ENCODE data around the gene KRTAP20-1. TPM values are rescaled to one million over a fixed set of nuclear protein-coding genes. Genes with fewer than 3 reads are reported as not detected.

Gene KRTAP20-1
- total RNA-seq, 1 experiment from 2014 or later = not detected

GRCh38 chr21:30613836-30614235 lies 2.4 kb upstream of the KRTAP20-1 start, which contains the start of gene KRTAP6-1:
Gene KRTAP6-1, minus strand, starts transcription at chr21:30613930. Its CDS starts 26 bp downstream, at chr21:30613904.
- TF ChIP-seq YY1 (IDR thresholded peaks at IDR 0.05; ENCODE audit: extremely low read depth, insufficient replicate concordance, low read depth, low read length) (no peak), CTCF (IDR thresholded peaks at IDR 0.05 in 2 of 3, conservative IDR thresholded peaks at IDR 0.05 in 1 of 3; ENCODE audit: borderline replicate concordance in 1 of 3, insufficient read depth in 1 of 3, low read depth in 2 of 3, low read length in 2 of 3) (no peak), SP1 (IDR thresholded peaks at IDR 0.05; ENCODE audit: low read depth) (no peak), CBX3 (IDR thresholded peaks at IDR 0.05; ENCODE audit: low read depth) (no peak), ZFX (IDR thresholded peaks at IDR 0.05) (no peak)
- no peak for ATAC-seq
- POLR2A ChIA-PET = no interaction called here
- intact Hi-C loops (cut with micrococcal nuclease) = no loop called here
- Histone ChIP-seq H3K9ac (ENCODE audit: low read length) (no peak within 1 kb of the TSS), H3K4me2 (ENCODE audit: low read length) (no peak within 1 kb of the TSS), H3K4me3 (replicated peaks in 1 of 2; ENCODE audit: low read depth in 1 of 2, low read length in 2 of 2) (no peak within 1 kb of the TSS), H3K79me2 (ENCODE audit: insufficient read depth, low read length) (no peaks in the 10 kb centered on the region), H2AFZ (ENCODE audit: low read depth, low read length, poor library complexity, severe bottlenecking) (no peak within 1 kb of the TSS), H3K36me3 (ENCODE audit: control insufficient read depth in 1 of 2, insufficient read depth in 2 of 2, low read length in 2 of 2) (no peaks in the 10 kb centered on the region), H3K9me3 (ENCODE audit: control insufficient read depth in 1 of 2, insufficient read depth in 1 of 2, low read depth in 1 of 2, low read length in 2 of 2) (peaks cover 13 to 20% of the 10 kb centered on the region in 2 experiments; a peak in 2 of 4 replicates), H3K9me2 (ENCODE audit: insufficient read depth) (no peaks in the 10 kb centered on the region), H4K20me1 (ENCODE audit: insufficient read depth) (no peaks in the 10 kb centered on the region), H3K27me3 (ENCODE audit: insufficient read depth, low read length) (no peaks in the 10 kb centered on the region), H3K27ac (ENCODE audit: low read depth, low read length) (no peak within 1 kb of the TSS), H3K4me1 (ENCODE audit: control insufficient read depth in 1 of 2, insufficient read depth in 2 of 2, low read length in 2 of 2) (no peaks in the 10 kb centered on the region)
- CTCF ChIA-PET = no interaction called here
- DNase-seq (ENCODE audit: low read depth, low spot score) = no peak
- BruUV-seq (replicated peaks) = no TSS peak
- RAD21 ChIA-PET (ENCODE audit: low non-redundant PET in 1 of 2, low total read pairs in 2 of 2, uncharacterized antibody in 2 of 2, unreplicated experiment in 2 of 2) = no interaction called here

- Histone ChIP-seq H3K9me3 (ENCODE audit: control insufficient read depth in 1 of 2, insufficient read depth in 1 of 2, low read depth in 1 of 2, low read length in 2 of 2) (peaks cover 13 to 20% of the 10 kb centered on the region in 2 experiments; a peak in 2 of 4 replicates), H3K36me3 (ENCODE audit: control insufficient read depth in 1 of 2, insufficient read depth in 2 of 2, low read length in 2 of 2) (no peaks in the 10 kb centered on the region), H3K4me1 (ENCODE audit: control insufficient read depth in 1 of 2, insufficient read depth in 2 of 2, low read length in 2 of 2) (no peaks in the 10 kb centered on the region), H3K9ac (ENCODE audit: low read length) (no peak overlapping the region), H3K9me2 (ENCODE audit: insufficient read depth) (no peaks in the 10 kb centered on the region), H3K4me2 (ENCODE audit: low read length) (no peak overlapping the region), H3K4me3 (replicated peaks in 1 of 2; ENCODE audit: low read depth in 1 of 2, low read length in 2 of 2) (no peak overlapping the region), H4K20me1 (ENCODE audit: insufficient read depth) (no peaks in the 10 kb centered on the region), H3K27me3 (ENCODE audit: insufficient read depth, low read length) (no peaks in the 10 kb centered on the region), H2AFZ (ENCODE audit: low read depth, low read length, poor library complexity, severe bottlenecking) (no peak overlapping the region), H3K27ac (ENCODE audit: low read depth, low read length) (no peak overlapping the region), H3K79me2 (ENCODE audit: insufficient read depth, low read length) (no peaks in the 10 kb centered on the region)
- intact Hi-C loops (cut with micrococcal nuclease) = no loop called here
- ChIA-PET RAD21 (ENCODE audit: low non-redundant PET in 1 of 2, low total read pairs in 2 of 2, uncharacterized antibody in 2 of 2, unreplicated experiment in 2 of 2) (no interaction called here), POLR2A (no interaction called here), CTCF (no interaction called here)
- DNase-seq (ENCODE audit: low read depth, low spot score) (no peak), ATAC-seq (no peak)
- BruUV-seq (replicated peaks) = no TSS peak
- TF ChIP-seq CBX3 (IDR thresholded peaks at IDR 0.05; ENCODE audit: low read depth) (no peak), REST (IDR thresholded peaks at IDR 0.05; ENCODE audit: low read depth) (no peak), ZNF274 (IDR thresholded peaks at IDR 0.05; ENCODE audit: low read depth, low read length) (no peak), MAX (IDR thresholded peaks at IDR 0.05) (no peak), EZH2phosphoT487 (IDR thresholded peaks at IDR 0.05; ENCODE audit: borderline replicate concordance) (no peak), ZFX (IDR thresholded peaks at IDR 0.05) (no peak), CTCF (IDR thresholded peaks at IDR 0.05 in 2 of 3, conservative IDR thresholded peaks at IDR 0.05 in 1 of 3; ENCODE audit: borderline replicate concordance in 1 of 3, insufficient read depth in 1 of 3, low read depth in 2 of 3, low read length in 2 of 3) (no peak), POLR2AphosphoS5 (IDR thresholded peaks at IDR 0.05; ENCODE audit: low read depth, low read length) (no peak), SIN3A (IDR thresholded peaks at IDR 0.05; ENCODE audit: low read depth) (no peak), SP1 (IDR thresholded peaks at IDR 0.05; ENCODE audit: low read depth) (no peak)
Observed at GRCh38 chr21:30615199-30615598, 1.0 kb upstream of the KRTAP20-1 start.

Measured in HCT116 (cell line).